ENCODE results near the gene NHS.
"Not testable (repeated sequence)": the region's sequence is repeated elsewhere in the genome, so short reads cannot be mapped to it uniquely, and the experiment has no call there.

NHS gene

GRCh38 chrX:17405225-17405969, 30.4 kb downstream of the NHS start:
- no peak for DNase-seq (ENCODE audit: low spot score)

- no peak for DNase-seq (ENCODE audit: low spot score)
Observed at GRCh38 chrX:17409566-17410290, 34.7 kb downstream of the NHS start.

DNA sequence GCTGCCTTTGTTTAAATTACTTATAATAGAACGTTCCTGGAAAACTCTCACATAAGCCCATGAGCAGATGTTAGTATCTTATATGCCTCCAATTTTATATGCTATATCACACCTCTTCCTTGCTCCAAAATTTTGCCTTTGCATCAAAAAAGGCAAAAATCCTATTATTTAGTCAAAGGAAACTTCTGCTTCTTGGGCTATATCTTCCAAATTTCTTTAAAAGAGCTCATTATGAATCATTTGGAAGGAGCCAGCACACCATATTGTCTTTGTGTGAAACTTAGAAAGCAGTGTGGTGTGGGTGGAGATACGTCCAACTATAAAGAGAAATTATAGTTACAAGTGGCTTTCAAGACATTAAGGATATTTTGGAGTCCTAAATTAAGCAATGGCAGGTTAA, 35.7 kb downstream of the NHS start:
- DNase-seq (ENCODE audit: low spot score): no peak

GRCh38 chrX:17411205-17411604, 36.2 kb downstream of the NHS start:
- DNase-seq (ENCODE audit: low spot score): no peak

- no peak for DNase-seq (ENCODE audit: low spot score)
Observed at GRCh38 chrX:17412692-17413091, 37.7 kb downstream of the NHS start.

- no peak for DNase-seq (ENCODE audit: low spot score)
Observed at GRCh38 chrX:17413228-17413627, 38.2 kb downstream of the NHS start.

DNA sequence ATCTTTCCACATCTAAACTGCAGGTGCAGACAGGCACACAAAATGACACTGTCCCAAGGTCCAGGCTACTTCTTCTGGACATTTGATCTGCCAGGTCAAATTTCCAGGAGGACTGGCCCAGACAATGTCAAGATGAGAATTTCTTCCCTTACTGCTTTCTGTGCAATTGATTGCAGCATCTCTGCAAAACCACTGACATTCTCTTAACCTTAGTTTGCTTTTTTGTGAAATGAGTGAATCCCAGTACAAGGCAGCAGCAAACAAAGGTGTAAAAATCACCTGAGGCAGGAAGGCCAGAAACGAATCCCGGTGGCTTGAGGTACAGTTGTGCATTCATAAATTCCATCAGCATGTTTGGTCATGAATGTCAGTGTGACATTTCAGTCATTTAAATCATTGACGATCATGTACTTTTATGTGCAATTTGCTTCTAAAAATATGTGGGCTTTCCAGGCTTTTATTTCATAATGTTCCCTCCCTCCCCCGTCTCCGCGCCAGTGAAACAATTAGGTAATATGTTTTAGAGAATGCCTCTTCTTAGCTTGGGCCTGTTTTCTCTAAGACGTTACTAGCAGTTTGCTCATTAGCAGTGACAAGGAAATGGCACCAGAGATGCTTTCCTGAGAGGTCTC, 39.1 kb downstream of the NHS start:
- DNase-seq (ENCODE audit: low spot score): no peak

DNA sequence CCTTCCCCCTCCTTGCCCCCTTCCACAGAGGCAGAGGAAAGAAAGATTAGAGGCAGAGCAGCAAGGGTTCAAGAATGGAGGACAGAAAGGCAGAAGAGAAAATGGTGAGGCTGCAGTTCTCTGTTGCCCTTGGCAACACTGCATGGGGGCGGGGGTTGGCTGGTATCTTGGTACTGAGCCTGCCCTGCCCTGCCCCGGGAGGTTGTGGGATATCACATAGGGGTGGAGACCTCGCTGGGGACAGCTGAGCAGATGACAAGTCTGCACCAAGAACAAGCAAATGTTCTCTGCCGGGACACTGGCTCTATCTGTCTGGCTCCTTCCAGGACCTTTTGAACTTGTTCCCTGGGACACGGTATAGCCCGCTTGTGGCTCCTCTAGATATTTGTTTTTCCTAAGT, 39.8 kb downstream of the NHS start:
- DNase-seq (ENCODE audit: low spot score): no peak

DNA sequence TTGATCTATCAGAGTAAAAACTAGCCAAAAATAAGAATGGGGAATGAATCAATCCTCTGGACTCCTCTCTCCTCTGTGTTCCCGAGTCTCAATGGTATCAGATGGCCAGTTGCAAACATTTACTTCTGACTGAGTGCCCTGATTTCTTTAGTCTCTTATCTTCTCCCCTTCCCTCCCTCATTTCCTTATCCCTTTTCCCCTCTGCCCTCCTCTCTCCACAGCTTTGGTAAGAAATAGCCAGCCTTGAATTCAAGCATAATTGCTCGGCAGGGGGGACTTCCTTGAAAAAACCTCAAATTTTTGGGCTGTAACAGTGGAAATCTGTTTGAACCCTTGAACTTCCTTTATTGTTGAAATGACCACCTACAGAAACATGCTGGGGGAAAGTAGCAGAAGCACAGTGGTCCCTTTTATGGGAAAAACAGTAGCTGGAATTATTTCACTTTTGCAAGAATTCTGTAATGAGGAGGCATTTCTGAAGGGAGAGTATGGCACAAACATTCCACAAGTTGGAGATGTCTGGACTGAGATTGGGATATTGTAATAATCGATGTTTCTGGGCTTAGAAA, 40.3 kb downstream of the NHS start:
- DNase-seq (ENCODE audit: low spot score): no peak

DNA sequence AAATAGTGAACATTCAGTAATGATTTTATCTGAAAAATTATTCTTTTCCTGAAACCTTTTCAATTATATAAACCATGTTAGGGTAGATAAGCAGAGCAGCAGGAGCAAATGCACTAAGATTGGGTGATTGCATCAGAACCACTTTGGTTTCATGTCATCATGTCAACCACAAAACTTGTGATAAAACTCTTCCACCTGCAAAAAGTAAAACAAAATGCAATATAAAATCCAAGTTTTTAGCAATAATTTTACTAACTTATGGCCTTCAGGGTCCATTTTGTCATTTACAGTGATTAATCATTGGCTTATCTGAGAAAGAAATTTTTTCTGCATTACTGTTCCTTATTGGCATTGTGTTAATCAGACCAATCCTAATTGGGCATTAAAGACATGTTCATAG, 42.4 kb downstream of the NHS start:
- no peak for DNase-seq (ENCODE audit: low spot score)

DNA sequence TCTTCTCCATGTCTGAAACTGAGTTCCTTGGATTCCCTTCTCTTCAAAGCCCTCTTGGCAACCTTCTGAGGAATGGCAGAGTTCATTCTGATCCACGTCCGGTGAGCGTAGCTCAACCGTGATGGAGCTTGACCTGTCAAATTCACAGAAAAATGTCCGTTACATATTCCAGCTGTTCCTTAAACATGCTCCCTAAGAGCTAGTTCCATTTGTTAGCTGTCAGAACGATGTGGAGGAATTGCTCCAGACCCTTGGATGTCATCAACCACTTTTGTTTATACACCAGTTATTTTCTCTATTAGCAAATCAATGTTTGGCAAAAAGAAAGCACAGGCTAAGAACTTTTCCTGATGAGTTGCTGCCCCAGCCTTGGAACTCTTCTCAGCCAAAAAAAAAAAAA, 50.1 kb downstream of the NHS start:
- DNase-seq (ENCODE audit: low spot score): no peak

DNA sequence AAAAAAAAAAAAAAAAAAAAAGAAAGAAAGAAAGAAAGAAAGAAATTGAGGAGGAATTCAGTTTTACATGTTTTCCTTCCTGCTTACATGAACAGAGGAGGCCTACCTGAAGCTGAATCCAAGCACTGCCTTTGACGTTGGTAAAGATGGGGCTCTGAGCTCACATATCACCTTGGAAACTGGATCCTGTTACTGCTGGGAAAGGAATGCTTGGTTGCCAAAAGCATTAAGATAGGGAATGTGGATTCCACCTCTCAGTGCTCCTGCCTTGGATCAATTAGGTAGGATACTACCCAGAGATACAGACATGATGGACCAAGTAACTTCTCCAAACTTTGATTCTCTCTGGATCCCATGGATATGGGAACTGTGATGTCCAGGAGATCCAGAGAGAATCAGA, 50.6 kb downstream of the NHS start:
- no peak for DNase-seq (ENCODE audit: low spot score)

- DNase-seq (ENCODE audit: low spot score): no peak
Observed at GRCh38 chrX:17431171-17431570, 56.2 kb downstream of the NHS start.

DNA sequence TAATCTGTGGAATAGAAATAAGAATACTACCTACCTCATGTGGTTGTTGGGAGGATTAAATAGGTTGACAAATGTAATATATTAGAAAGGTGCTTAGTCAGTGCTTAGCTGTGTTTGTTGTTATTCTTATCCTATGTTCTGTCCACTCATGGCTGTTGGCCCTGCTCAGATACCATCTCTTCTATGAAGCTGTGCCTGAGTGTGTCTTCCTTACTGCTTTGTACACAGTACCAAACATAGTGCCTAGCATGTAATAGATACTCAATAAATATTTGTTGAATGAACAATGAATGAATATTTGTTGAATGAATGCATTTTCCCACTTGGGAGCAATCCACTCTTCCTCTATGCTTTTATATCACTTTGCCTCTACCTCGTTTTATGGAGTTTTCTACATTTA, 57.2 kb downstream of the NHS start:
- no peak for DNase-seq (ENCODE audit: low spot score)

DNA sequence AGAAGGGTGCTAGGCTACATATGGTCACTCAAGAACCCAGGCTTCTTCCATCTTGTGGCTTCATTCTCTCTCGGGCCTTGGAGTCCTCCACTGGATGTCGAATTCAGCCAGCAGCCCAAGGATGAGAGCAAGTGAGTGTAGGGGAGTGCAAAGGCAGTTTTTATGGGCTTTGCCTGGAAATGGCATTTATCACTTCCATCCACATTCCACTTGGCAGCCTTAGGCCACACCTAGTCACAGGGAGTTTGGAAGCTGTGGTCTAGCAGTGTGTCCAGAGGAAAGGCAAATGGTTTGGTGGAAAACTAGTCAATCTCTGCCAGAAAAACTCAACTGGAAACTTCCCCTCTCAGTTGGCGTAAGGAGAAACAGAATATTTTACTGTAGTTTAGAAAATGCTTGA, 59.0 kb downstream of the NHS start:
- no peak for DNase-seq (ENCODE audit: low spot score)

DNA sequence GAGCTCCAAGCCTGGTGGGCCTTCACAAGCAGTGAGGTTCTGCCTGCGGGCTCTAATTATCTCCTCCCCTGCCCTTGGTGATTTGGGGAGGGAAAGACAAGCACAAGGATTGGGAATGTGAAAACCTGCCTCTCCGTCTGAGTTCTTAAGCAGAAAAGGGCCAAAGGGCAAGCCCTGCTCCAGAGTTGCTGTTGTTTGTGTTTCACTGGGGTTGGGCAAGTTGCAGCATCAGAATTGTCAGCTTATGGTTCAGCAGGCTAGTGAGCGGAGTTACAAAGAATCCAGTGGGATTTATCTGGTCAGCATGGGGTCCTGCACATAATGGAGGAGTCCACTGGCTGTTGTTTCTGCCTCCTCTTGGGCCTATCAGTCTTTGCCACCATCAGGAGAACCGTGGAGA, 60.5 kb downstream of the NHS start:
- no peak for DNase-seq (ENCODE audit: low spot score)

- no peak for DNase-seq (ENCODE audit: low spot score)
Observed at GRCh38 chrX:17438221-17438620, 63.2 kb downstream of the NHS start.

GRCh38 chrX:17440258-17440657, 65.3 kb downstream of the NHS start:
- DNase-seq (ENCODE audit: low spot score): no peak

DNA sequence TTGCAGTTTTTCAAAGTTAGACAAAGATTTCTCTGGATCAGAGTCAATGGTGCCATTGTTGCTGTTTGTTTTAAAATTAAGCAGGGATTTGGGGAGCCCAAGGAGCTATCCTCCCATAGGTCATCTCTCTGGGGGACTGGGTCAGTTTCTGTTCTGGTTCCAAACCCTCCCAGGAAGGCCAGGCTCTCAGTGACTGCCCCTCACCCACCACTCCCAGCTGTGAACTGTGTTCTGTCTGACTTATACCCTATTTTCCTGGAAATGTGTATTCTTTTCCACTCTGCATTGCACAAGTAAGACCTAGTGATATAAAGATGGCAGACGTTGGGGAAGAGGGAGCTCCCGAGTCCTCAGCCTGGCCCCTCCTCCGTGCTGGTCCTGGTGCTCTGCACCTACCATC, 65.8 kb downstream of the NHS start:
- DNase-seq (ENCODE audit: low spot score): no peak

GRCh38 chrX:17441965-17442364, 67.0 kb downstream of the NHS start:
- no peak for DNase-seq (ENCODE audit: low spot score)

DNA sequence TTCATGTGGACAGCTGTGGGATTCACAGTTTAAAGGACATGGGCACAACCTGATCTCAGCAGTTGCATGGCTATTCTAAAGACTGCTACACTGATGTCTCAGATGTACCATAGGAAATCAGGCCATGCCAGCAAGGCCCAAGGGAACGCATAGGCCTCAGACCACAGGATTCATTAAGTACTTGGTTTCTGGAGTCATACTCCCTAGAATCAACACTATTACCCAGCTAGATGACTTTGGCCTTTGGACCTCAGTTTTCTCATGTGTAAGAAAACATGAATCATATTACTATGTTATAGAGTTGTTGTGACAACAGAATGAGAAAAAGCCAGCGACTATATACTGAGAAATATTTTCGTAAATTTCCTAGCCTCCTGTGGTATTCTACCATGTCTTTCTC, 67.9 kb downstream of the NHS start:
- DNase-seq (ENCODE audit: low spot score): no peak

- DNase-seq (ENCODE audit: low spot score): no peak
Observed at GRCh38 chrX:17443556-17443955, 68.6 kb downstream of the NHS start.

DNA sequence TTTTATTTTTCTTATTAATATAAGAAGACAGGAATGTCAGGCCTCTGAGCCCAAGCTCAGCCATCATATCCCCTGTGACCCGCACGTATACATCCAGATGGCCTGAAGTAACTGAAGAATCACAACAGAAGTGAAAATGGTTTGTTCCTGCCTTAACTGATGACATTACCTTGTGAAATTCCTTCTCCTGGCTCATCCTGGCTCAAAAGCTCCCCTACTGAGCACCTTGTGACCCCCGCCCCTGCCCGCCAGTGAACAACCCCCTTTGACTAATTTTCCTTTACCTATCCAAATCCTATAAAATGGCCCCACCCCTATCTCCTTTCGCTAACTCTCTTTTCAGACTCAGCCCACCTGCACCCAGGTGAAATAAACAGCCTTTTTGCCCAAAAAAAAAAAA, 71.3 kb downstream of the NHS start:
- DNase-seq (ENCODE audit: low spot score): not testable (repeated sequence)

Measured in SK-N-DZ (cell line).